Epithelial cell of proximal tubule (primary cell): Measurements from ENCODE around the gene KCNK10. TPM values are rescaled to one million over a fixed set of nuclear protein-coding genes. Genes with fewer than 3 reads are reported as not detected.
"Not testable (repeated sequence)": the region's sequence is repeated elsewhere in the genome, so short reads cannot be mapped to it uniquely, and the experiment has no call there.

Experiments
- DNase-seq: peaks from one replicate; pipeline ENCODE4 v3.0.0-alpha.2; 2011; ENCODE audit warnings: low read depth
- H3K4me3 ChIP-seq: 2 replicates; pipeline ENCODE4 v1.5.1; 2011; ENCODE audit warnings: low read depth, mild to moderate bottlenecking, low read length
- total RNA-seq: library from RNA; depleted of rRNA; stranded (reverse); fragments of >200 nt; gene quantifications from 2 replicates; pipeline ENCODE4 v1.2.3, GENCODE V29; 2015
- TF ChIP-seq, protein P1 (sequence below): conservative IDR thresholded peaks from 2 replicates; pipeline ENCODE4 v1.5.1; 2012; ENCODE audit warnings: low read depth, mild to moderate bottlenecking, low read length

Gene KCNK10
- total RNA-seq, 1 donor from 2014 or later, result 4.2 TPM

DNA sequence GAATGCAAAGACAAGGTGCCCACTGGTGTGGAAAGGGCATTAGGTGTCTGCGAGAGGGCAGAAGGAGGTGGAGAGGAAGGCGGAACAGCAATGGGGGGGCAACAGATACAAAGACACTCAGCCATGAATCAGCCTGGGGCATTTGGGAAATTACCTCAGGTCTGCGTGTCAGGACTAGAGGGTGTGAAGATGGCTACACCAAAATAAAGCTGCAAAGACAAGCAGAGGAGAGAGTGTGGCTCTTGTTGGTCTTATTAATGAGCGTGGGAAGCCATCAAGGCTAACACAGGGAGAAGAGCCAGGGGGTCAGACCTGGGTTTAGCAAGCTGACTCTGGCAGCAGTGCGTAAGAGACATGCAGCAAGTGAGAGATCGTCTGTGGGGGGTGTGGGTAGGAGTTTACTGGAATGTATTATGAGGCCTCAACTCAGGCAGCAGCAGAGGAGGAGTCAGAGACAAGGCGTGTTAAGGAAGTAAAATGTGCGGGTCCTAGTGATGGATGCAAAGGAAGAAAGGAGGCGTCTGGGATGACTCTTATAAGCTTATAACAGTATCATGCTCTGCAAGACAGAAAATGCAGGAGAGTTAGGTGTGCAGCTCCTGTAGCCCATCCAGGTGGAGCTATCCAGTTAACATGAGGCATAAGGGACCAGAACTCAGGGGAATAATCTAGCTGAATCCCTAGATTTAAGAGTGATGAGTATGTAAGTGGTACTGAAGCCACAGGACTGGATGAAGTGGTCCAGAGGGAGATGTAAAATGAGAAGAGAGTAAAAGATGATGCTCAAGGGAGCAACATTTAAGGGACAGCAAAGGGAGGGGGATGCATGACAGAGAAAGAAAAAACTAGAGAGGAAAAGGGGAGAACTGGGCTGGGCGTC lies 50.4 kb downstream of the KCNK10 start:
- no peak overlapping the region for H3K4me3 ChIP-seq
- TF ChIP-seq, protein P1, sequence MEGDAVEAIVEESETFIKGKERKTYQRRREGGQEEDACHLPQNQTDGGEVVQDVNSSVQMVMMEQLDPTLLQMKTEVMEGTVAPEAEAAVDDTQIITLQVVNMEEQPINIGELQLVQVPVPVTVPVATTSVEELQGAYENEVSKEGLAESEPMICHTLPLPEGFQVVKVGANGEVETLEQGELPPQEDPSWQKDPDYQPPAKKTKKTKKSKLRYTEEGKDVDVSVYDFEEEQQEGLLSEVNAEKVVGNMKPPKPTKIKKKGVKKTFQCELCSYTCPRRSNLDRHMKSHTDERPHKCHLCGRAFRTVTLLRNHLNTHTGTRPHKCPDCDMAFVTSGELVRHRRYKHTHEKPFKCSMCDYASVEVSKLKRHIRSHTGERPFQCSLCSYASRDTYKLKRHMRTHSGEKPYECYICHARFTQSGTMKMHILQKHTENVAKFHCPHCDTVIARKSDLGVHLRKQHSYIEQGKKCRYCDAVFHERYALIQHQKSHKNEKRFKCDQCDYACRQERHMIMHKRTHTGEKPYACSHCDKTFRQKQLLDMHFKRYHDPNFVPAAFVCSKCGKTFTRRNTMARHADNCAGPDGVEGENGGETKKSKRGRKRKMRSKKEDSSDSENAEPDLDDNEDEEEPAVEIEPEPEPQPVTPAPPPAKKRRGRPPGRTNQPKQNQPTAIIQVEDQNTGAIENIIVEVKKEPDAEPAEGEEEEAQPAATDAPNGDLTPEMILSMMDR, result no peak
- DNase-seq, result no peak

DNA sequence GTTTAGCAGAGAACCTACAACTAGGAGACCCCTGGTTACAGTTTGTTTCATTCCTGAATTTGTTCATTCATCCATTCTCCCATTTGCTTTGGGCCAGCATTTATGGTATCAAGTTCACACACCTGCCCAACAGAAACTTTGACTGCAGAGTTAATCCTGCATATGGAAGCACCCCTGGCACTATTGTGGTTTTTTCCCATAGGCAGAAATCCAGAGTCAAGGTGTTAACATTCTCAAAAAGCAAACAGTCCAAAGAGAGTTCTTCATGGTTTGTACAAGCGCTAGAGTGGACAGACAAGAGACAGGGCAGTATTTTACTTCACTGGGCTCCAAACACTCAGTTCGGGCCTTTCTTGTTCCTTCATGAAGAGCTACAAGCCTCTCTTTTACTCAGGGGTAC lies 51.9 kb downstream of the KCNK10 start:
- no peak for DNase-seq
- TF ChIP-seq, protein P1, result no peak
- H3K4me3 ChIP-seq, result no peak overlapping the region

DNA sequence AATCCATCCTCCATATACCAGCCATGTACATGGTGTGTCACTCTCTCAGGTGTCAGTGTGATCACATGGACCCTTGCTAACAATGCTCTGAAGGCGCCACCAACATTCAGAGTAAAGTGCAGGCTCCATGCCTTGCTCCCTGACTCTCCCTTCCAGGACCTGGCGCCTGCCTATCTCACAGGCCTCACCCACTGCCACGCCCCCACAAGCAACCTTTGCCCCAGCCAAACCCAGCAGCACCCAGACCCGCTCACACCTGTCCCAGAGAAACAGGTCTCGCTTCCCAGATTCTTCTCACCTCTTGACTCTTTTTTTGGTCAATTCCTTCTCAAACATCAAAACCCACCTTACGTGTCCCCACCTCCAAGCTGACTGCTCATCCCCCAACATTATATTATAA lies 52.3 kb downstream of the KCNK10 start:
- H3K4me3 ChIP-seq, result no peak overlapping the region
- no peak for DNase-seq
- TF ChIP-seq, protein P1, result no peak

DNA sequence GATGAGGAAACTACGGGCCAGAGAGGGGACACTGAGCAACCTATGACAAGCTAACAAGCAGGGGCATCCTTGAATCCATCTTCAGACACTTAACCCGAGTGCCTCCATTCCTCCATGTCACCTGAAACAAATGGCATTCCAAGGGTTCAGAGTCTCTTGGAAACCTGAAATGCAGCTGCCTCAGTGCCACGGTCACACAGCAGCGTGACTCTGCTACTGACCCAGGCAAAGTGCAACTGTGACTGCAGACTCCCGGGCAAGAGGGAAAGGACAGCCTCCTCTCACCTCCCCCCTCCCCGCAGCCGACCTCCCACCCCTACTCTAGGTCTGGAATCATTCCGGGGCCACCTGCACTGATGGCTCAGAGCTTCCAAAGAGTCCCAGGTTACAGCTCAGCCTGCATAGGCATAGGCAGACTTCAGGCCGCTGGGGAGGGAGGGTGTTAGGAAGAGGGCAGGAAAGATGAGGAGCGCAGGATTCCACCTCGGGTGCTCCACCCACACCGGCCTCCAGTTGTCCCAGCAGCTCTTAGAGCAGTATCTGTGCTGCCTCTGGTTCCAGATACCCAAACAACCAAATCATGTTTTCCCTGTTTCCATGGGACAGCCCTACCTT lies 53.2 kb downstream of the KCNK10 start:
- no peak for DNase-seq
- H3K4me3 ChIP-seq, result no peak overlapping the region
- TF ChIP-seq, protein P1, result no peak

DNA sequence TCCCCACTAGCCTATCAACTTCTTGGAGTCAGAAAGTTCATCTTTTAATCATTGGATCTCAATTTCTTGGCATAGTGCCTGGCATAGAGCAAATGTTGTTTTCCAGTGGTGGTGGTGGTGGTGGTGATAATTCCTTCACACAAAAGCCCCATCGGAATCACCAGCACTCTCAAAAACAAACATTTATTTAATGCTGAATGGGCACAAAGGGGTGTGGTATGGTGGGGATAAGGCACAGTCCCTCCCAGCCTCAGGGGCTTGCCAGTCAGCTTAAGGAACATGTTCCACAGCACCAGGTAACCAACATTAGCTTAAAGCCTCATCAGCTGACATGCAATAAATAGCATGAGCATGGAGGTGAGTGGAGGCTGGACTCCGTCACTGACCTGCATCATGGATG lies 56.6 kb downstream of the KCNK10 start:
- no peak overlapping the region for H3K4me3 ChIP-seq
- DNase-seq, result no peak

DNA sequence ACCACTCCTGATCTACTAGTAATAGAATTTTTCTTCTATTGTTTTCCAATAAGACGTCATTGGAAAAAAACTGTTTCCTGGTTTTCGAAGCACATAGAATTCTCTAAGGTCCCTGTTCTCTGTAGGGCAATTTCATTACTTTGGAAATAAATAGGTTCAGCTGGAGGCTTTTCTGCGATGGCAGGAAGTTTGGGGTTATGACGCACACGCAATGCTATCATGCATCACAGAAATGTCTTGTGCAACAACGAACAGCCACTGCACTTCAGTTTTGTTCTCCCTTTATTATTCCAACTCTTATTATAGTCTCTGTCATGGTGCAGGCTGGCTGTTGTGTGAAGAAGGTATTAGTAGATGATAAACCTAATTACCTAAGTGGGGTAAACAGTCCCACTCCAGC lies 59.0 kb downstream of the KCNK10 start:
- DNase-seq, result no peak
- TF ChIP-seq, protein P1, result no peak
- no peak overlapping the region for H3K4me3 ChIP-seq

More for the DNA sequence above, 56.6 kb downstream of the KCNK10 start:
- TF ChIP-seq, protein P1, result no peak

DNA sequence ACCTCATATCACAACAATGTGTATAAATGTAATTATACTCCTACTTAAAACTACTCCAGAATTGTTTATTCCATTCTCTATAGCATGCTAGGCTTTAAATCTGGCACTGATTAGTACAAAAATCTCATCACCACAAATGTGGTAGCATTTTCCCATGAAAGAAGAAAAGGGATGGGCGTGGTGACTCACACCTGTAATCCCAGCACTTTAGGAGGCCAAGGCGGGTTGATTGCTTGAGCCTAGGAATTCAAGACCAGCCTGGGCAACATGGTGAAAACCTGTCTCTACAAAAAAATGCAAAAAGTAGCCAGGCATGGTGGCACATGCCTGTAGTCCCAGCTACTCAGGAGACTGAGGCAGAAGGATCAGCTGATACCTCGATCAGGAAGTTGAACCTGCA lies 61.8 kb downstream of the KCNK10 start:
- not testable (repeated sequence) for DNase-seq, H3K4me3 ChIP-seq
